ENCODE results near the gene ARHGEF19.
"Not testable (repeated sequence)": the region's sequence is repeated elsewhere in the genome, so short reads cannot be mapped to it uniquely, and the experiment has no call there.

The ARHGEF19 gene

GRCh38 chr1:16173447-16174260 lies 38.8 kb downstream of the ARHGEF19 start:
- DNase-seq (ENCODE audit: insufficient read length, low spot score) (no peak), FAIRE-seq (no peak)
- no peak for TF ChIP-seq CTCF (IDR thresholded peaks at IDR 0.05; ENCODE audit: insufficient read depth, missing control alignments)

GRCh38 chr1:16172964-16173446 lies 39.4 kb downstream of the ARHGEF19 start:
- FAIRE-seq (no peak), DNase-seq (ENCODE audit: insufficient read length, low spot score) (no peak)
- TF ChIP-seq CTCF (IDR thresholded peaks at IDR 0.05; ENCODE audit: insufficient read depth, missing control alignments), result no peak

- DNase-seq (ENCODE audit: insufficient read length, low spot score) (no peak), FAIRE-seq (no peak)
- no peak for TF ChIP-seq CTCF (IDR thresholded peaks at IDR 0.05; ENCODE audit: insufficient read depth, missing control alignments)
Observed at GRCh38 chr1:16172218-16172830, 40.1 kb downstream of the ARHGEF19 start.

- DNase-seq (ENCODE audit: insufficient read length, low spot score) (no peak), FAIRE-seq (no peak)
- TF ChIP-seq CTCF (IDR thresholded peaks at IDR 0.05; ENCODE audit: insufficient read depth, missing control alignments), result no peak
Observed at GRCh38 chr1:16171314-16172151, 40.9 kb downstream of the ARHGEF19 start.

GRCh38 chr1:16170283-16170673 lies 42.2 kb downstream of the ARHGEF19 start:
- TF ChIP-seq CTCF (IDR thresholded peaks at IDR 0.05; ENCODE audit: insufficient read depth, missing control alignments), result no peak
- no peak for FAIRE-seq
- no peak for DNase-seq (ENCODE audit: insufficient read length, low spot score)

- no peak for TF ChIP-seq CTCF (IDR thresholded peaks at IDR 0.05; ENCODE audit: insufficient read depth, missing control alignments)
- FAIRE-seq (no peak), DNase-seq (ENCODE audit: insufficient read length, low spot score) (no peak)
Observed at GRCh38 chr1:16168622-16169360, 43.7 kb downstream of the ARHGEF19 start.

GRCh38 chr1:16168144-16168495 lies 44.3 kb downstream of the ARHGEF19 start:
- DNase-seq (ENCODE audit: insufficient read length, low spot score); FAIRE-seq: not testable (repeated sequence)
